Measurements from ENCODE around the gene SLC25A19. TPM values are rescaled to one million over a fixed set of nuclear protein-coding genes. Genes with fewer than 3 reads are reported as not detected.
A peak's percentile ranks its signal among the peaks of the same experiment; 100 is the strongest.

The SLC25A19 gene
- total RNA-seq, 1 donor from 2014 or later = 12.8 TPM

GRCh38 chr17:75239778-75240393 lies 49.3 kb downstream of the SLC25A19 start:
- TF ChIP-seq EZH2 (IDR thresholded peaks at IDR 0.05; ENCODE audit: insufficient read depth, low read length) = no peak
- peaks cover 41% of the 10 kb centered on the region for H3K36me3 ChIP-seq (ENCODE audit: insufficient read depth, low read length)
- Mint-ChIP-seq H3K36me3 (ENCODE audit: low read depth, unreplicated experiment) (peaks cover 23% of the 10 kb centered on the region), H3K27ac (ENCODE audit: unreplicated experiment) (no peak overlapping the region), H3K4me3 (ENCODE audit: unreplicated experiment) (no peak overlapping the region), H3K27me3 (ENCODE audit: low read depth, unreplicated experiment) (no peaks in the 10 kb centered on the region), H3K9me3 (ENCODE audit: unreplicated experiment) (no peaks in the 10 kb centered on the region), H3K4me1 (ENCODE audit: low read depth, unreplicated experiment) (peaks cover 4% of the 10 kb centered on the region)
- H3K79me2 ChIP-seq (ENCODE audit: insufficient read depth, low read length) = no peaks in the 10 kb centered on the region
- H3K4me1 ChIP-seq (ENCODE audit: insufficient read depth, low read length) = no peaks in the 10 kb centered on the region
- DNase-seq (ENCODE audit: low read depth) (no peak), FAIRE-seq (no peak)
- H3K9ac ChIP-seq (ENCODE audit: low read length) = no peak overlapping the region
- peaks cover 39% of the 10 kb centered on the region for H4K20me1 ChIP-seq (ENCODE audit: insufficient read depth, low read length)
- H3K4me2 ChIP-seq (ENCODE audit: low read length) = no peak overlapping the region
- H3K9me3 ChIP-seq (ENCODE audit: insufficient read depth, low read depth, low read length) = no peaks in the 10 kb centered on the region
- H2AFZ ChIP-seq (ENCODE audit: low read depth, low read length) = no peak overlapping the region
- H3K27ac ChIP-seq (ENCODE audit: low read depth, low read length) = no peak overlapping the region
- H3K27me3 ChIP-seq (ENCODE audit: insufficient read depth, low read length) = no peaks in the 10 kb centered on the region
- H3K4me3 ChIP-seq (ENCODE audit: insufficient read depth, low read depth, low read length) = no peak overlapping the region

DNA sequence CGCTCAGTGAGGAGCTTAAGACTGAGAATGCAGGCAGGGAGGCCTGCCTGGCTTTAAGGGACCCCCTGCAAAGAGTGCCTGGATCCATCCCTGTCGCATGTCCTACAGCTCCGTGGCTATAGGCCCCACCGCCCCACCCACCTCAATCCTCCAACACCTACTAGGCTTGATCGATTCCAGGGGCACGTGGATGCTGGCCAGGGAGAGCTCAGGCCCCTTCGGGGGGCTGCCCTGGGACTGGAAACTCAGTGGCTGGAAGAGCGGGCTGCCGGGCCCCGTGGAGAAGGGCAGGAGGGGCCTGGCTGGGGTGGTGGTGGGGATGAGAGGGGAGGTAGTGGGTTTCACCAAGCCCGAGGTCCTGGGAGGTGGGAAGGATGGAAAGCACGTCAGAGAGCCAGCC lies 50.0 kb downstream of the SLC25A19 start:
- H3K27me3 Mint-ChIP-seq (ENCODE audit: low read depth, unreplicated experiment) = no peaks in the 10 kb centered on the region
- H2AFZ ChIP-seq (ENCODE audit: low read depth, low read length) = no peak overlapping the region
- H3K27ac Mint-ChIP-seq (ENCODE audit: unreplicated experiment) = no peak overlapping the region
- peaks cover 4% of the 10 kb centered on the region for H3K4me1 Mint-ChIP-seq (ENCODE audit: low read depth, unreplicated experiment)
- no peaks in the 10 kb centered on the region for H3K27me3 ChIP-seq (ENCODE audit: insufficient read depth, low read length)
- no peak overlapping the region for H3K9ac ChIP-seq (ENCODE audit: low read length)
- peaks cover 24% of the 10 kb centered on the region for H3K36me3 Mint-ChIP-seq (ENCODE audit: low read depth, unreplicated experiment)
- no peaks in the 10 kb centered on the region for H3K79me2 ChIP-seq (ENCODE audit: insufficient read depth, low read length)
- no peak overlapping the region for H3K4me2 ChIP-seq (ENCODE audit: low read length)
- no peak overlapping the region for H3K27ac ChIP-seq (ENCODE audit: low read depth, low read length)
- FAIRE-seq (no peak), DNase-seq (ENCODE audit: low read depth) (no peak)
- peaks cover 39% of the 10 kb centered on the region for H4K20me1 ChIP-seq (ENCODE audit: insufficient read depth, low read length)
- H3K36me3 ChIP-seq (ENCODE audit: insufficient read depth, low read length) = peaks cover 43% of the 10 kb centered on the region
- no peak overlapping the region for H3K4me3 ChIP-seq (ENCODE audit: insufficient read depth, low read depth, low read length)
- H3K4me3 Mint-ChIP-seq (ENCODE audit: unreplicated experiment) = no peak overlapping the region
- H3K9me3 Mint-ChIP-seq (ENCODE audit: unreplicated experiment) = no peaks in the 10 kb centered on the region
- H3K9me3 ChIP-seq (ENCODE audit: insufficient read depth, low read depth, low read length) = no peaks in the 10 kb centered on the region
- TF ChIP-seq EZH2 (IDR thresholded peaks at IDR 0.05; ENCODE audit: insufficient read depth, low read length) = no peak
- no peak for TF ChIP-seq CTCF (IDR thresholded peaks at IDR 0.05; ENCODE audit: insufficient read depth, low read depth, low read length)
- no peaks in the 10 kb centered on the region for H3K4me1 ChIP-seq (ENCODE audit: insufficient read depth, low read length)

GRCh38 chr17:75238684-75239191 lies 50.5 kb downstream of the SLC25A19 start:
- no peak overlapping the region for H3K4me3 Mint-ChIP-seq (ENCODE audit: unreplicated experiment)

More at GRCh38 chr17:75238684-75239191, 50.5 kb downstream of the SLC25A19 start:
- H3K36me3 ChIP-seq (ENCODE audit: insufficient read depth, low read length) = peaks cover 43% of the 10 kb centered on the region
- H3K4me1 ChIP-seq (ENCODE audit: insufficient read depth, low read length) = no peaks in the 10 kb centered on the region
- peaks cover 37% of the 10 kb centered on the region for H4K20me1 ChIP-seq (ENCODE audit: insufficient read depth, low read length)
- H3K4me1 Mint-ChIP-seq (ENCODE audit: low read depth, unreplicated experiment) = peaks cover 4% of the 10 kb centered on the region
- no peak overlapping the region for H3K9ac ChIP-seq (ENCODE audit: low read length)
- no peaks in the 10 kb centered on the region for H3K9me3 ChIP-seq (ENCODE audit: insufficient read depth, low read depth, low read length)
- no peaks in the 10 kb centered on the region for H3K27me3 Mint-ChIP-seq (ENCODE audit: low read depth, unreplicated experiment)
- H3K9me3 Mint-ChIP-seq (ENCODE audit: unreplicated experiment) = no peaks in the 10 kb centered on the region
- no peak overlapping the region for H3K27ac Mint-ChIP-seq (ENCODE audit: unreplicated experiment)
- H3K4me2 ChIP-seq (ENCODE audit: low read length) = no peak overlapping the region
- H3K4me3 ChIP-seq (ENCODE audit: insufficient read depth, low read depth, low read length) = no peak overlapping the region
- no peaks in the 10 kb centered on the region for H3K27me3 ChIP-seq (ENCODE audit: insufficient read depth, low read length)
- no peak for FAIRE-seq
- TF ChIP-seq CTCF (IDR thresholded peaks at IDR 0.05; ENCODE audit: insufficient read depth, low read depth, low read length) (peak; percentile 81), EZH2 (IDR thresholded peaks at IDR 0.05; ENCODE audit: insufficient read depth, low read length) (no peak)
- H3K36me3 Mint-ChIP-seq (ENCODE audit: low read depth, unreplicated experiment) = peaks cover 20% of the 10 kb centered on the region
- H3K79me2 ChIP-seq (ENCODE audit: insufficient read depth, low read length) = no peaks in the 10 kb centered on the region
- peak; percentile 30 for DNase-seq (ENCODE audit: low read depth)
- no peak overlapping the region for H2AFZ ChIP-seq (ENCODE audit: low read depth, low read length)
- no peak overlapping the region for H3K27ac ChIP-seq (ENCODE audit: low read depth, low read length)
